ENCODE results near the gene ISLR.

Gene ISLR

DNA sequence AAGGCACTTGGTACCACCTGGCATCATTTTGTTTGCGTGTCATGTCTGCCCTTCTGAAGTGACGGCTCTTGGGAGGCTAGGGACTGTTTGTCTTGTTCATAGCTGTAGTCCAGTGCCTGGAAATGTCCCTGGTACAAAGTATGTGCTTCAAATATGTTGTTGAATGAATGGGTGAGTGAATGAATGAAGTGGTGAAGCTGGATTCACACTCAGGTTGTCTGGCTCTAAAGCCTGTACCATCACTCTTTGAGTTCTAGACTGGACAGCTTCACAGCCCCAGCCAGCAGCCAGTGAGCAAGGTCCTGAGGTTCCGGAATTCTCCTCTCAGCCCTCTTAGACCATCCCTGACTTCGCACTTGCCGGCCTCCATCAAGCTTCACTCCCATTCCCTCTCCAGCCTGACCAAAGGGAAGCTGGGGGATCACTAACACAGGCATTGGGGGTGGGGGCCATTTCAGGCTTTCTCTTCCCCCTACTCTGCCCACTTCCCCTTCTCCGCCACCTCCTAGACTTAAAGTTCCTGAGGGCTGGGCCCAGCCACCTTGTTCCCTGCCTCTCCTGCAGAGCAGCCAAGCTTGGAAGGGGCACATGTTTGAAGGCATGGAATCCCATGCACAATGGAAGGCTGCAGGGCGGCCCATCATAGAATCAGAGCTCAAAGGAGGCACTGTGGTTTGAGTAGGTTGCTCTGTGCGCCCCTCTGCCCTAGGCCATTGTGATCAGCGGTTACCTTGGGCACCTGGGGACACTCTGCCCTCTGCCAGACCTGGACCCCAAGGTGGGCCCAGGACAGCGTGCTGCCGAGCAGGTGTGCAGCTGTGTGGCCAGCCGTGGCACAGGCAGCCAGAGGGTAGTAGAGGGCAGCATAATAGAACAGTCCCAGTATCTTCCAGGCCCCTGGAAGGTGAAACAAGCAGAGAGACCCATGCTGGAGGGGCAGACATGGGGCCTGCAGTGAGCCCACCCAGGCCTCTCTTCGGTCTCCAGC lies 21.4 kb downstream of the ISLR start:
- DNase-seq, result no peak

DNA sequence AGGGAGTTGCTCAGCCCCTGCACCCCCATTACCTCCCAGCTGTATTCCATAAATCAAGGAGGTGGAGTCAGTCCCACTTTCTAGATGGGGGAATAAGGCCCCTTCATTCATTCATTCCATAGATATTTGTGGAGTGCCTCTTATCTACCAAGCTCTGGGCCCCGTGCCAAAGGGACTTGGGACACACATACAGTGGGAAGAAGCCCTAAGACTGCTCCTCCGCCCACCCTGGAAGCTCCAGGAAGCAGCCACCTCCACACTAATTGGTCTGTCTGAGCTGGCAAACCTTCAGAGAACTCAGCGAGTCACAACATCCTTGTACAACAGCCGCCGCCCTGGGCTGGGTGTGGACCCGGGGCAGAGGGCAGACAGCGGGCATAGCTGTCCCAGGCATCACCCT lies 22.7 kb downstream of the ISLR start:
- no peak for DNase-seq

DNA sequence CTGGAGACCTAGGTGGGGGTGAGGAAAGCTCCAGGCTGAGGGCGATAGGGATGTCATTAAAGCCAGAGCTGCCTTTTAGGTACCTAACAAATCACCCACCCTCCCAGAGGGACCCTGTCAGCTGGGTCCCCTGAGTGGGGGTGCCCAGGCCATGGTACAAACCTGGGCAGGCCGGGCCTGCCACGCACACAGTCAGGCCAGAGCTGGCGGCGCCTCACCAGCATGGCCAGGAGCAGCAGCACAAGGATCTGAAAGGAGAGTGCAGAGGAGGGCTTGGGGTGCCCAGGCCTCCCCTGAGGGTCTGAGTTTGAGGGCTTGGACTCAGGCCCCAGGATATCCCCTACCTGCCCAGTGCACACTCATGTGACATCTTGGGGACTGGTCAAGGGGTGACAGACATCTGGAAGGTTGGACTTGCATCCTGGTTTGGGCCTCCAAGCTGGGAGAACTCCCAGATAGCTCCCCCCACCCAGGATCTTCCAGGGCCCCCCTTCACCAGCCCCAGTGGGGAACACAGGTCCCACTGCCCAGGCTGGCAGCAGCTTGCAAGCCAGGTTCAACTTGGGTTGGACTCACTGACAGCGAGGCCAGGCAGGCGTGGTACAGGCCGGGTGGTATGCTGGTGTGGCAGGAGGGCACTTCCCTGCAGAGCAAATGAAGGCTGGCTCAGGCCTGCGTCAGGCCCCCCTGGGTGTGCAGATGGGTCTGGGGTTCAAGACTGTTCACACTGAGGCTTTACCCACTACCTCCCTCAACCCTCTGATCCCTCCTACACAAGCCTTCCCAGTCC lies 23.9 kb downstream of the ISLR start:
- no peak for DNase-seq

DNA sequence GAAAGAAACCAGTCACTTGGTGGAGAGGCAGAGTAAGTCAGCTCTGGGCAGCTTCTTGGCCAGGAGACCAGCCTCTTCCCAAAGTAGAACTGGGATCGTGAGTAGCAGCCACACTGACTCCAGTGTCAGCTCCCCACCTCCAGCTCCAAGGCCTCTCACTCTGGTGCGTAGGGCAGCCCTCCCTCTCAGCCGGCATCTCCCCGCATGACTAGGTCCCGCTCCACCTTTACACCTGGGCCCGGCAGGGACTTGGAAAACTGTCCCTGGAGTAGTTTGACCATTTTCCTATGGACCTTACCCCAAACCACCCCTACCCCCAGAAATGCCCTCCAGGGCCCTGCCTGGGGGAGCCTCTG lies 25.8 kb downstream of the ISLR start:
- no peak for DNase-seq

DNA sequence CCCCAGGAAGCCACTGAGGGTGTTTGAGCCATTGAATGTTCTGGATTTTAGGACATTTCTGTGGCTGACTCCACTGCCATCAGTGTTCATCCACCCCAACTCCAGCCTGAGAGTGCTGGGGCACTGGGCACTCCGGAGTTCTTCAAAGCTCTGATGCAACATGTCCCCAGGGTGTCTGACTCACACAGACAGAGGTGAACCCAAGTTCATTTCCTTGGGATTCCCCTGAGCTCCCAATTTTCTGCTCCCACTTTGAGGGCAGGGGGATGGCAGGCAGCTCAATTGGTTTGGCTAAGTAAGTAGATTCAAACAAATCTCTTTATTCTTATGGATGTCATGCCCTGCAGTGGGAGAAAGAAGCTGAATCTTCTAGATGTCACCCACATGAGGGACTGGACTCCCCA lies 26.9 kb downstream of the ISLR start:
- no peak for DNase-seq

DNA sequence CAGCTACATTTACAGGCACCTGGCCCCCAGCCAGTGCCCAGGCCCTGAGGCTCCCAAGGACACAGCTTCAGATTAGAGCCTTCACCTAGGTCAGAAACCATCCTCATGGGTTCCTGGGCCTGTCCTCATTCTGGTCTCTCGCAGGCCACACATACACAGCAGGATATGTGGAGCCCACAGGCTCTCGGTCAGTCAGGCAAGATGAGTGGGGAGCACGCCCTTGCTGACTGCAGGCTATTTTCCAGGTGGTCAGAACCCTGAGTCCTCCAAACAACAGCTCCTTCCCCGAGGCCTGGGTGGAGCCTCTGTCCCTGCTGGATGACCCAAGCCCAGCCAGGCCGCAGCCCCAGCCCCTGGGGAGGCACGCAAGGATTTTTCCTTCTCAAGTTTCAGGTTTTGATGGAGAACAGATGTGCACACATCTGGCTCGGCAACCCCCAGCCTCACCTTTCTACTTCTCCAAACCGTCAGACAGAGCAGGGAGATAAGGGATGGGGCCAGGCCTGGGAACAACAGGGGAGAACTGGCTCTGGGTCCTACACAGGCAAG lies 27.4 kb downstream of the ISLR start:
- DNase-seq, result no peak

DNA sequence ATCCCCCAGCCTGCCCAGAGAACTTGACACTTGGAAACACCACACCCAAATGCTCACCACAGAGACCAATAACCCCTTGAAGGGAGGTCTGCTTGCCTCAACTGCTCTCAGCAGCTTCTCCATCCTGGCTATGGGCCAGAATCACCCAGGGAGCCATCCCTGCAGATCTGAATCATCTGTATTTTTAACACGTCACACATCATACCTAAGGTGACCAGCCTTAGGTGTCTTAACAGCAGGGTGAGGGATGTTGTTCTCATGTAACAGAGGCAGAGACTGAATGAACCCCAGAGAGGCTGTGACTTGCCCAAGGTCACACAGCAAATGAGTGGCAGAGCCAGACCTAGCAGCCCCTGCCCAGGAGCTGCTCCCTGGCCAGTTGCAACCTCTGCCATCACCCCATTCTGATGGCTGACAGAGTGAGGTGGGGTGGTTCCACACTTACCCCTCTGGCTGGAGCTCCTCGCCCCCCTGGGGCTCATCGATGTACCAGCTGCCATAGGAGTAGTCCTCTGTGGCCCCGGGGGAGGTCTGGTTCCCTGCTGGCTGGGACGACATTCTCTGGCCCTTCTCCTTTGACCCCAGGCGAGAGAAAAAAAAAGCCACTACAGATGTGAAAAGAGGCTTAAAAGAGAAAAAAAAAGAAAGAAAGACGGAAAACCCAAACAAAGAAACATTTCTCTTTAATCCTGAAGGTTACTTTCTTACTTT lies 28.4 kb downstream of the ISLR start:
- DNase-seq, result no peak

DNA sequence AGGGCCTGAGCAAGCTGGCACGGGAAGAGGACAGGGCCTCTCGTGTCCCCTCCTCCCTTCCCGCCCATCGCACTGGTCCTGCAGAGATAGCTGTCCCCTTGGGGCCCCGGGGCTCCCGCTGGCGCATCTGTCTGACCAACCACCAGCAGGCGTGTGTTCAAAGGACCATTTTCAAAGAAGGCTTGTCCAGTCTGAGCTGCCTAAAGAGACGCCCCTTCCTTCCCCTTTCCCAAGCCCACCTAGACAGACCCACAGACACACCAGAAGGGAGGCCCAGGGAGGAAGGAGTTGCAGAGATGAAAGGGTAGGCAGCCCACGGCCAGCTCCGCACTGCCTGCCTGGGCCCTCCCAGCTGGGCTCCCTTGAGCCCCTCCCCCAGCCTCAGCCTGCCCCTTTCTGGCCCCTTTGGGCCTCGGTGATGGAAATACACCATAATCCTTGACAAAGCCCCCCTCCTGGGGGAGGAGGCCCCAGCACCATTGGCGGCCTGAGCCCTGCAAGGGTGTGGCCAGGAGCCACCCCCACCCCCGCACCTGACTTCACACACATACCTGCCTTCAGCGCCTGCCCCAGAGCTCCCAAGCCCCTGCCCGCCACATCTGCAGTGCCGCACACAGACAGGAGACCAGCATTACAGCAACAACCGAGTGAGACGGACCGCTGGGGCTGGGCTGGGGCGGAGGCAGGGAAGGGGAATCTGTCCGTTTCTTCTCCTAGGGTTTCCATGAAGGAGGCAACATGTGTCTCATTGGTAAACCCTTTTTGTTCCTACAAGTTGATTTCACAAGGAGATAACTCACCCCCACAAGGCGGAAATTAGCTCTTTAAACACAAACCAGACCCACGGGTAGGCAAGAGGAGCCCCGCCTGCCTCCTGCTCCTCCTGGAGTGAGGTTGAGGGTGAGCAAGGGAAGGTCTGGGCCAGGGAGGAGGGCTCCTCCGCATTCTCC lies 29.2 kb downstream of the ISLR start, which contains the start of gene STRA6:
STRA6 (minus strand) TSS at position 336 of the 950 bp plus-strand sequence. CDS start 520 bp downstream, outside the sequence.
- DNase-seq, result no peak

DNA sequence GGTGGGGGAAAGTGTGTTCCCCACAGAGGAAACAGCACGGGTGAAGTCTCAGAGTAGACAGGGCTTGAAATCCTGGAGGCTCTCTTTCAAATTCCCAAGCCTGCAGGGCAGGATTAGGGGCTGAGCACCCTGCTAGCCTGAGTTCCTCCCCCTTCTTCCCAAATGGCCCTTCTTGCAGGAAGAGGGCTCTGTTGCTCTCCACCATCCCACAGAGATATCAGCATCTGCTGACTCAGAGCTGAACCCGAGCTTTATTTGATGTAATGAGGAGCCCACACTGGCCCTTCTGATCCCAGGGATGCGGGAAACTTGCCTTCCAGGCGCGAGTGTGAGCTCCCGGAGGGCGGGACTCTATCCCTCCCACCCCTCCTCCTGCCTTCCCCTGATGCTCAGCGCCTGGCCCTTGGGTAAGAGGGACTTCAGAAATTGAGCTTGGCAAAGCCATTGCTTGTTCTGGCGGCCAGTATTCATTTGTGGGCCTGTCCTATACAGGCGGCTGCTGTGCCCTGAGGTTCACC lies 30.5 kb downstream of the ISLR start:
- DNase-seq, result no peak

DNA sequence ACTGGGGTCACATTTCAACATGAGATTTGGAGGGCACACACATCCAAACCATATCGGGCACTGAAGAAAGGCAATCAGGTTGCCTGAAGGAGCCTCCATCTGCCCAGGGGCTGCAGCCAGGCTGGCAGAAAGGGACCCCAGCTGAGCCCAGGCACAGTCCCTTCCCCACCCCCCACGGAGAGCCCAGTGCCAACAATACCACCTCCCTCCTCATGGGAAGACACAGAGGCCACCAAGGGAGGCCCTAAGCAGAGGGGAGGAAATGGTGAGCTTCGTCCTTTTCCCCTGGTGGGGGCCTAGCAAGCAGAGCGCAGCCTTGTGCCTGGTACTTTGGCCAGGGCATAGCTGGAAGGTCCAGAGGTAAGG lies 32.1 kb downstream of the ISLR start:
- DNase-seq, result no peak

DNA sequence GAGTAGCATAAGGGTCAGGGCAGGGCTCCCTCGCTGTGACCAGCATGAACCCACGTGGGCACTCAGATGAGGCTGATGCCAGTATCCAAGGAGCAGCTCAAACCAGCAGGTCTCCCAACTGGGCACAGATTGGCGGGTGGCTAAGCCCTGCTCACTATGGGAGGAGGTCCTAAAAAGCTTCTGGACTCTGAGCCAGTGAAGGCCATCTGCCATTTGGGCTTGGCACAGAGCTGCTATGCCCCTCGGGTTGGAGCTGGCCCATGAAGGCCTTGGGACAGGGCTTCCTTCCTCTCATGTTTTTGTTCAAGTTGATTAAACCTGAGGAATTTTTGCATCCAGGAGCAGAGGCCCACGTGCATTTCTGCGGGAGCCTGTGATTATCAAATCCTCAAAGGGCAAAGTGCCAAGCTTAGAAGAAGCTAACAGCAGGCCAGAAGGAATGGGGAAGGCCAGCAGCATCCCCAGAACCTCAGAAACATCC lies 33.3 kb downstream of the ISLR start:
- no peak for DNase-seq

DNA sequence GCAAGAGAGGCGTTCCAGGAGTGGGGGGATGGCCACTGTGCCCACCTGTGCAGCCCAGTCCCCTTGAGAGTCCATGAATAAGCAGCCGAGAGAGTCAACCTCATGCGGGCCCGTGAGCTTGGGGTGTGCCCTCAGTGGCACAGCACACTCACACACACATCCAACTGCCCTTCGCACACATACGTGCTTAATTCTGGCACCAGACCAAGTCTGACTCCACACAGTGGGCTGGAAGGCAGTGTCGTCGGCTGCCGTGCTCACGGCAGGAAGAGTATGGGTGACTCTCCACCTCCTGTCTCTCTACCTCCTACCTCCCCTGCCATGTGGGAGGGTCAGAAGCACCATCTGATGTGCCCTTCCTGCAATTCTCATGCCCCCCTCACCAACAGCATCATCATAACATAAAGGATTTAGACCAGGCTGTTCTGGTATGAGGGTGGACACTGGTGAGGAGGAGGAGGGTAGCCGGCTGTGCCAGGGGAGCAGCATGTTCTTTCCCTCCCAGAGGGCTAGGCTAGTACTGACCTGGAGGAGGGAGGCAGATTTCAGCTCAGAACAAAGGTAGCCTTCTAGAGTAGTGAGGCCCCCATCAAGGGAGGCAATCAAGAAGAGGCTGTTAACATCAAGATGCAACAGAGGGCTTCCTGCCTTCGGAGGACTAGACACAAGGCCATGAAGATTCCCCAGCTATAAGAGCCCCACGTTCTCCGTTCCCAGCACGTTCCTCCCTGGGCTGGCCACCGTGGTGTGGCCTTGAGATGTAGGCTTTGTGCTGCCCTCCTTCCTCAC lies 34.3 kb downstream of the ISLR start:
- no peak for DNase-seq

DNA sequence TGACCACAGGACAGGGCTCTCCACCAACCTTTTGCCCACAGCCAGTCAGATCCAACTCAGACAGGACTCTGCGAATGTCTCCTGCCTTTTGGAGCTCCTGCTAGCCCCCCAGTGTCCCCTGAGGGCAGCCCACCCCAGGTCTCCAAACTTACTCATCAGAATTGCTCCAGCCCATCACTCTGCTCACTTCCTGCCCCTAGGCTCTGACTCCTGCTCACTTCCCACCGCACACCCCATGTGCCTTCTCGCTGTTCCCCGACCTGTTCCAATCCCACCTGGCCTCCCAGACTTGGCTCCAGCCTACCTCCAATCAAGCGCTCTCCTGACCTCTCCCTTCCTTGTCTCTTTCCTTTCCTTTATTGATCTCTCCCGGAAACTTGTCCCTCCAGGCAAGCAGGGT lies 35.0 kb downstream of the ISLR start:
- no peak for DNase-seq

DNA sequence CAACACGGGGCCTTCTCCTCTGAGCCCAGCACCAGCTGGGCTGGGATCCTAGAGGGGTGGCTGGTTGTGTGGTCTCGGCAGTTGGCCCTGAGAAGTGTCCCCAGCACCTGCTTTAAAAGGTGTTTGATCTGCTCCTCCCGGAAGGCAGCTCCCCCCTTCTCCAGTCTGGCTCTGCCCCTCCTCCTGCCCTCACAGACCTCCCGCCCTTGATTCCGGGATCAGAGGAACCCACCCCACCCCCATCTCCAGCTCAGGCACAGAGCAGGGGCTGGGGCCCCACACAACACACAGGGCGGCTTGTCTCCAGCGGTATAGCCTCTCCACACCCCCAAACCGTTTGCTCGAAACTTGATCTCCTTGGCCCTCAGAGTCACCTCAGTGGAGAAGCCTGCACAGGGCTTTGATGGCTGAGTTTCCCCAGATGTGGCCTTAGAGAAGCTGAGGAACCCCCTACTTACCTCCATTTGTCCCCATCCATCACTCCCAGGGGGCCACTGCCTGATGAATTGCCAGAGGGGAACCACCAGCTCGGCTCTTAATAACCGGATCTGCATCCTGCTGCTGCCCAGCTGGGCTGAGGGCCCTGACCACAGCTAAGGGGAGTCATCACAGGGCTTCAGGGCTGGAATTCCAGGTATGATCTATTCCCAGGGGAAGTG lies 35.5 kb downstream of the ISLR start:
- no peak for DNase-seq

DNA sequence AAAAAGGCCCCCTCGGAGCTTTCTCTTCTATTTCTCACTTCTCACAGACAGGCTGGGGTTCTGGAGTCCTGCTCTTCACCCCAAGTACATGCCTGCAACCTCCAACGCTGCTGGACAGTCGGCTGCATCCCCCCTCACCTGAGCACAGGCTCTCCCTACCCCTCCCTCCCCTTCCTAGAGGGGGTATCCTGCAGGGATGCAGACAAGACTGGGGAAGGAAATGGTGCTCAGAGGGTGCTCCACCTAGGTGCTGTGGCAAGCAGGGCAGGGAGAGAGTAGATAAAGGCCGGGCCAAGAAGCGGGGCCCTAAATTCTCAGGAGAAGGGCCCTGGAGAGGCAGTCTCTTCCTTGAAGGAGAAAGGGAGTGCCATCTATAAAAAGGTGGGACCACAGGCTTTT lies 36.0 kb downstream of the ISLR start:
- DNase-seq, result no peak

DNA sequence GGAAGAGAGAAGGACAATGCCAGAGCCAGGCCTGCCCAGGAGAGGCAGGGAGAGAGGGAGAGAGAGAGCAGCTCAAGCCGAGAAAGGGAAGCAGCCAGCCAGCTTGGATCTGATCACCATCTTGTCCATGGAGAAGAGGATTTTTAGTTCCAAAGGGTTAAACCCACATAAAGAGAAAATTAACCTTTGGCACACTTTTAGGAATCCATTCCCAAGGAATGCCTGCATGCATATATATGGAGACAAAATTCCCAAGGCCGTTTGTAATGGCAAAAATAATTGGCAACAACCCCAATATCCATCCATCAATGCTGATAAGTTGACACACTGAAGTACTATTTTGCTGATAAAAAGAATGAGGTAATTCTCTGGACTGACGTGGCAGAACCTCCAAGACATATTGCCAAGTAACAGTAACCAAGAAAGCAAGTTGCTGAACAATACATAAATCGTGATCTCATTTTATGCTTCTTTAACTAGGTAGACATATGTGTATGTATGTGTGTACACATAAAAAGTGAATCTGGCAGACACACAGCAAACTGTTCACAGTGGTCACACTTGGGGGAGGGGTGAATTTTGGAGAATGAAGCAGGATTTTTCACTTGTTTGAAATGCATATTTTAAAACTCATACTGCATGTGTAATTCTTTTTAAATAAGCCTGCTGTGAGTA lies 36.6 kb downstream of the ISLR start:
- DNase-seq, result no peak

DNA sequence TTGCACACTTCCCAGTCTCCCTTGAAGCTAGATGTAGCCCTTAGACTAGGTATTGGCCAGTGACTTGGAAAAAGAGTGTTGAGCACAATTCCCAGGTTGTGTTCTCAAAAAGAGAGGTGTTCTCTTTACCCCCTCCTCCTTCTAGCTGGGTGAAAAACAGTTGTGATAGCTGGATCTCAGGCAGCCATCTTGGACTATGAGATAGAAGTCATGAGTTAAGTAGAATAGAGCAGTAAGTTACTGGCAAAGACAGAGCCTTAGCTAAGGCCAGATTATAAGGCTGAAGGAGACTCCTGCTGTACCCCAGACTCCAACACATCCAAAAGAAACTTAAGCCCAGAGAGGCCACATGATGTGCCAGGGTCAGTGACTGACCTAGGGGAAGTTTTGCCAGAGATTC lies 37.2 kb downstream of the ISLR start:
- no peak for DNase-seq

DNA sequence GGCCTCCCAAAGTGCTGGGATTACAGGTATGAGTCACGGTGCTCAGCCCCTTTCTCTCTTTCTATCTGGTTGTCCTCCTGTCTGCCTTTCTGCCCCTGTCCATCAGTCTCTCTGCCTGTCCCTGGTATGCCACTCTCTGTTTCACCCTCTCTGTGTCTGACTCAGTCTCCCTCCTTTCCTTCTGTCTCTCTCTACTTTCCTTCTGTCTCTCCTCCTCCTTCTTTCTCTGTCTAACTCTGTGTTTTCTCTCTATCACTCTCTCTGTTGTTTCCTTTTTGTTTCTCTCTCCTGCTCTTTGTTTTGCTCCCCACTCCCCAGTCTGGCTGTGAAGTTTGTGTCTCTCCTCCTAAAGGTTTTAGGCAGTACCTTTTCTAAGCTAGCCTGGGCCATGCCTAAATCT lies 38.1 kb downstream of the ISLR start:
- DNase-seq, result no peak

DNA sequence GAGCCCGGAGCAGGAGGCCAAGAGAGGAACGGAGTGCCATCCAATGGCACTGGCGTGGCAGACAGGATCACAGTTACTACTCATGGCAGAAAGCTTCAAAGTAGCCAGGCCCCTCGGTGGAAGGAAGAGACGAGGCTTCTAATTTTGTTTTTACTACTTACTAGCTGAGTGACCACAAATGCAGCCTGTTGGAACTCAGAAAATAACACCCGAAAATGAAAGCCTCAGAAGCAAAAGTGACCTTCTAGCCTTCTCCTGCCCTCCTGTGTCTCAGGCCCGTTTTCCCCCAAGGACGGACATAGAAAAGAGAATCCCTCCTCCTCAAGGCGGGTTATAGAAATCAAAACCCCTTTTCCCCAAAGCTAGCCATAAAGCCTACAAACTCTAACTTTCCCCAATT lies 39.0 kb downstream of the ISLR start:
- DNase-seq, result no peak

Data from CD4-positive, alpha-beta T cell treated with Interleukin-6 for 4 hours (primary cell).